Inflammatory macrophage treated with lipopolysaccharide for 4 hours (primary cell): Measurements from ENCODE around the gene CDKN1C.
A peak's percentile ranks its signal among the peaks of the same experiment; 100 is the strongest.

Experiments used
- DNase-seq: peaks from one replicate; pipeline ENCODE4 v3.0.0-alpha.2; 2020

The CDKN1C gene

GRCh38 chr11:2842876-2843275, 42.7 kb downstream of the CDKN1C start:
- no peak for DNase-seq

- no peak for DNase-seq
These were observed 44.0 kb downstream of the CDKN1C start for GRCh38 chr11:2841411-2842190.

- no peak for DNase-seq
These were observed 46.1 kb downstream of the CDKN1C start for GRCh38 chr11:2839395-2839943.

GRCh38 chr11:2838676-2839294, 46.8 kb downstream of the CDKN1C start:
- no peak for DNase-seq

- no peak for DNase-seq
These were observed 47.5 kb downstream of the CDKN1C start for GRCh38 chr11:2838091-2838490.

- no peak for DNase-seq
These were observed 47.9 kb downstream of the CDKN1C start for GRCh38 chr11:2837651-2838050.

GRCh38 chr11:2837096-2837601, 48.4 kb downstream of the CDKN1C start:
- DNase-seq = peak; percentile 22

GRCh38 chr11:2836315-2837095, 49.1 kb downstream of the CDKN1C start:
- DNase-seq = no peak

GRCh38 chr11:2835751-2836150, 49.8 kb downstream of the CDKN1C start:
- DNase-seq = no peak

- DNase-seq = no peak
These were observed 50.3 kb downstream of the CDKN1C start for GRCh38 chr11:2835296-2835695.

- no peak for DNase-seq
These were observed 50.9 kb downstream of the CDKN1C start for GRCh38 chr11:2834503-2835273.

- no peak for DNase-seq
These were observed 51.7 kb downstream of the CDKN1C start for GRCh38 chr11:2833716-2834502.
